Neural crest cell (in vitro differentiated cells): ENCODE measurements around the gene EIF4A3. TPM values are rescaled to one million over a fixed set of nuclear protein-coding genes. Genes with fewer than 3 reads are reported as not detected.

Source experiments
- DNase-seq: peaks from one replicate; pipeline ENCODE4 v3.0.0; 2021; ENCODE audit warnings: low read depth, mixed read lengths, low spot score
- H3K27ac Mint-ChIP-seq: one replicate; pipeline ENCODE4 v1.8.0; 2021; ENCODE audit warnings: mild to moderate bottlenecking, mixed read lengths; ENCODE audit not compliant: unreplicated experiment
- H3K27me3 Mint-ChIP-seq: 2 replicates; pipeline ENCODE4 v1.8.0; 2021; ENCODE audit warnings: low read depth, mild to moderate bottlenecking, mixed read lengths
- H3K36me3 Mint-ChIP-seq: 2 replicates; pipeline ENCODE4 v1.8.0; 2021; ENCODE audit warnings: low read depth, mild to moderate bottlenecking, mixed read lengths
- H3K4me1 Mint-ChIP-seq: 2 replicates; pipeline ENCODE4 v1.8.0; 2021; ENCODE audit warnings: mixed read lengths
- H3K4me3 Mint-ChIP-seq: one replicate; pipeline ENCODE4 v1.8.0; 2021; ENCODE audit warnings: mild to moderate bottlenecking, mixed read lengths
- H3K9me3 Mint-ChIP-seq: 2 replicates; pipeline ENCODE4 v1.8.0; 2021; ENCODE audit warnings: mixed read lengths
- total RNA-seq: library from RNA; stranded (reverse); gene quantifications from 2 replicates; pipeline ENCODE4 v1.2.1, GENCODE V29; 2021
- TF ChIP-seq, protein P1 (sequence below): fragments of 200-600 bp; sonication (generic); conservative IDR thresholded peaks from 2 replicates; pipeline ENCODE4 v1.5.0; 2021; ENCODE audit warnings: antibody characterized with exemption, mild to moderate bottlenecking

Gene EIF4A3
- total RNA-seq, 1 donor from 2014 or later: 141 TPM

DNA sequence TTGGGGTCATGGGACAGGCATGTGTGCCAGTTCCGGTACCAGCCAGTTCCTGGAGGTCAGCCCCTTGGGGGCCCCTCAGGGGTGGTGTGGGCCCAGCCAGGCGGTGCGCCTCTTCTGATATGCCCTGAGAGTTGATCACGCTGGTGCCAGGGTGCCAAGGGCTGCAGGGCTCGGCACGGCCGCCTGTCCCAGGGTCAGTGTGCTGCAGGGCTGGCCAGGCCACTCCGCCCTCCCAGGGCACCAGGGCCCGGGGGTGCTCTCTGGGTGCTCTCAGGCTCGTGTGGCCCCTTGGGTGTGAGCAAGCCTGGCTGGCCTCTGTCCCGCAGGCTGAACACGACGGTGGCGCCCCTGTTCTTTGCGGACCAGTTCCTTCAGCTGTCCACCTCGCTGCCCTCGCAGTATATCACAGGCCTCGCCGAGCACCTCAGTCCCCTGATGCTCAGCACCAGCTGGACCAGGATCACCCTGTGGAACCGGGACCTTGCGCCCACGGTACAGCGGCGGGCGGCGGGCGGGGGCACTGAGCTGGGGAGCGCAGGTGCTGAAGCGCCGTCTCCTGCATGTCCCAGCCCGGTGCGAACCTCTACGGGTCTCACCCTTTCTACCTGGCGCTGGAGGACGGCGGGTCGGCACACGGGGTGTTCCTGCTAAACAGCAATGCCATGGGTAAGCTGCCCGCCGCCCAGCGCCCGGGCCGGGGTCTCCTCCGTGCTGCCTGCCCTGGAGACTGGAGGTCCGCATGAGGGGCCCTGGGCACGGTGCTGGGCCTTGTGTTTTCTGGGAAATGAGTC is 39.5 kb downstream of the EIF4A3 start:
- no peaks in the 10 kb centered on the region for H3K36me3 Mint-ChIP-seq
- no peak for DNase-seq
- TF ChIP-seq, protein P1, sequence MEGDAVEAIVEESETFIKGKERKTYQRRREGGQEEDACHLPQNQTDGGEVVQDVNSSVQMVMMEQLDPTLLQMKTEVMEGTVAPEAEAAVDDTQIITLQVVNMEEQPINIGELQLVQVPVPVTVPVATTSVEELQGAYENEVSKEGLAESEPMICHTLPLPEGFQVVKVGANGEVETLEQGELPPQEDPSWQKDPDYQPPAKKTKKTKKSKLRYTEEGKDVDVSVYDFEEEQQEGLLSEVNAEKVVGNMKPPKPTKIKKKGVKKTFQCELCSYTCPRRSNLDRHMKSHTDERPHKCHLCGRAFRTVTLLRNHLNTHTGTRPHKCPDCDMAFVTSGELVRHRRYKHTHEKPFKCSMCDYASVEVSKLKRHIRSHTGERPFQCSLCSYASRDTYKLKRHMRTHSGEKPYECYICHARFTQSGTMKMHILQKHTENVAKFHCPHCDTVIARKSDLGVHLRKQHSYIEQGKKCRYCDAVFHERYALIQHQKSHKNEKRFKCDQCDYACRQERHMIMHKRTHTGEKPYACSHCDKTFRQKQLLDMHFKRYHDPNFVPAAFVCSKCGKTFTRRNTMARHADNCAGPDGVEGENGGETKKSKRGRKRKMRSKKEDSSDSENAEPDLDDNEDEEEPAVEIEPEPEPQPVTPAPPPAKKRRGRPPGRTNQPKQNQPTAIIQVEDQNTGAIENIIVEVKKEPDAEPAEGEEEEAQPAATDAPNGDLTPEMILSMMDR: no peak
- no peaks in the 10 kb centered on the region for H3K9me3 Mint-ChIP-seq
- H3K4me1 Mint-ChIP-seq: peaks cover 14% of the 10 kb centered on the region
- H3K4me3 Mint-ChIP-seq: no peak overlapping the region
- H3K27ac Mint-ChIP-seq: no peak overlapping the region
- H3K27me3 Mint-ChIP-seq: no peaks in the 10 kb centered on the region

DNA sequence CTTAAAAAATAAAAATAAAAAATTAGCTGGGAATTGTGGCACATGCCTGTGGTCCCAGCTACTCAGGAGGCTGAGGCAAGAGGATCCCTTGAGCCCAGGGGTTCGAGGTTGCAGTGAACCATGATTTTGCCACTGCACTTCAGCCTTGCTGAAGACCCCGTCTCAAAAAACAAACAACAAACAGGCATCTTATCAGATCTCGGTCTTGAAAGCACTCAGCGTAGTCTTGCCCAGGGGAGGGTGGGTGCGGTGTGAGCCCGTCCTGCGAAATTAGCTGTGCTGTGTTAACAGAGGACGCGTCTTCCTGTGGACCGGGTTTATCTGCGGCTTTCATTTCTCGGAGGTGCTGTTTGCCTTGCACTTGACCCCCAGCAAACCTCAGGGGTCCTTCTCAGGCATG is 40.2 kb downstream of the EIF4A3 start:
- H3K4me1 Mint-ChIP-seq: peaks cover 21% of the 10 kb centered on the region
- H3K27ac Mint-ChIP-seq: no peak overlapping the region
- H3K4me3 Mint-ChIP-seq: no peak overlapping the region
- TF ChIP-seq, protein P1: no peak
- H3K9me3 Mint-ChIP-seq: no peaks in the 10 kb centered on the region
- H3K27me3 Mint-ChIP-seq: no peaks in the 10 kb centered on the region
- H3K36me3 Mint-ChIP-seq: no peaks in the 10 kb centered on the region
- DNase-seq: no peak

DNA sequence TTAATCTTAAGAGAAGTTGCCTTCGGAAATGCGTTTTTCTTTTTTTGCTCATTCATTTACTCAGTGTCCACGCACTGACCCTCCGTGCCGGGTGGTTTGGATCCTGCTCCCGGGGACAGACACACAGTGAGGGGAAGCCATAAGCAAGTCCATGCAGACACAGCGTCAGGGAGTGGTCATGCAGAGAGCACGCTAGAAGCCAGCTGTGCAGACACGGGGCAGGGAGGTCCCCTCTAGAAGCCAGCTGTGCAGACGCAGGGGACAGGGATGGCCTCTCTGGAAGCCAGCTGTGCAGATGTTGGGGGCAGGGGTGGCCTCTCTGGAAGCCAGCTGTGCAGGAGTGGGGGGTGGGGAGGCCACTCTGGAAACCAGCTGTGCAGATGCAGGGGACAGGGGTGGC is 40.8 kb downstream of the EIF4A3 start:
- TF ChIP-seq, protein P1: no peak
- Mint-ChIP-seq H3K4me3 (peak overlapping the region; percentile 38), H3K27me3 (no peaks in the 10 kb centered on the region), H3K4me1 (peaks cover 22% of the 10 kb centered on the region), H3K27ac (peak overlapping the region; percentile 57), H3K9me3 (no peaks in the 10 kb centered on the region), H3K36me3 (no peaks in the 10 kb centered on the region)
- DNase-seq: no peak

DNA sequence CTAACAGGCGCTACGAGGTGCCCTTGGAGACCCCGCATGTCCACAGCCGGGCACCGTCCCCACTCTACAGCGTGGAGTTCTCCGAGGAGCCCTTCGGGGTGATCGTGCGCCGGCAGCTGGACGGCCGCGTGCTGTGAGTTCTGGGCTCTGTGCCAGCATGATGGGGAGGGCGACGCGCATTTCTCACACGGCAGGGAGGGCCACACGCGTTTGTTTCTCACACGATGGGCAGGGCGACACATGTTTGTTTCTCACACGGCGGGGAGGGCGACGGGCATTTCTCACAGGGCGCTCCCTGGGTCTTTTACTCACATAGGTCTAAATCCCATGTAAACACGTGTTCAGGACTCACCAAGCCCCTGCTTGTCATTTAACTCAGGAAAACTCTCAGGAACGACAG is 41.2 kb downstream of the EIF4A3 start:
- Mint-ChIP-seq H3K27me3 (no peaks in the 10 kb centered on the region), H3K9me3 (no peaks in the 10 kb centered on the region), H3K4me3 (peak overlapping the region; percentile 38), H3K36me3 (no peaks in the 10 kb centered on the region), H3K27ac (peak overlapping the region; percentile 57), H3K4me1 (peaks cover 25% of the 10 kb centered on the region)
- TF ChIP-seq, protein P1: no peak
- DNase-seq: no peak

DNA sequence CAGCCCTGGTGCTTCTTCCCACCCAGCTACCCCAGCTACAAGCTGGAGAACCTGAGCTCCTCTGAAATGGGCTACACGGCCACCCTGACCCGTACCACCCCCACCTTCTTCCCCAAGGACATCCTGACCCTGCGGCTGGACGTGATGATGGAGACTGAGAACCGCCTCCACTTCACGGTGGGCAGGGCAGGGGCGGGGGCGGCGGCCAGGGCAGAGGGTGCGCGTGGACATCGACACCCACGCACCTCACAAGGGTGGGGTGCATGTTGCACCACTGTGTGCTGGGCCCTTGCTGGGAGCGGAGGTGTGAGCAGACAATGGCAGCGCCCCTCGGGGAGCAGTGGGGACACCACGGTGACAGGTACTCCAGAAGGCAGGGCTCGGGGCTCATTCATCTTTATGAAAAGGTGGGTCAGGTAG is 42.0 kb downstream of the EIF4A3 start:
- no peaks in the 10 kb centered on the region for H3K9me3 Mint-ChIP-seq
- no peak overlapping the region for H3K27ac Mint-ChIP-seq
- no peak for DNase-seq

More for the DNA sequence above, 42.0 kb downstream of the EIF4A3 start:
- Mint-ChIP-seq H3K36me3 (no peaks in the 10 kb centered on the region), H3K4me3 (no peak overlapping the region), H3K27me3 (no peaks in the 10 kb centered on the region), H3K4me1 (peaks cover 27% of the 10 kb centered on the region)
- TF ChIP-seq, protein P1: no peak
